Mesothelial cell of epicardium (in vitro differentiated cells): ENCODE results near the gene FAM98A. TPM values are rescaled to one million over a fixed set of nuclear protein-coding genes. Genes with fewer than 3 reads are reported as not detected.

Experiments used
- DNase-seq, 2 experiments: peaks; one replicate each; pipeline ENCODE4 v3.0.0; 2021; ENCODE audit warnings: low spot score in 2 of 2; ENCODE audit not compliant: unreplicated experiment in 2 of 2
- H3K27ac Mint-ChIP-seq: 2 replicates; pipeline ENCODE4 v1.8.0; 2021; ENCODE audit warnings: mixed read lengths
- H3K27me3 Mint-ChIP-seq: 2 replicates; pipeline ENCODE4 v1.8.0; 2021; ENCODE audit warnings: low read depth, mixed read lengths
- H3K36me3 Mint-ChIP-seq: 2 replicates; pipeline ENCODE4 v1.8.0; 2021; ENCODE audit warnings: mixed read lengths
- H3K4me1 Mint-ChIP-seq: 2 replicates; pipeline ENCODE4 v1.8.0; 2021; ENCODE audit warnings: mixed read lengths
- H3K4me3 Mint-ChIP-seq: 2 replicates; pipeline ENCODE4 v1.8.0; 2021; ENCODE audit warnings: mild to moderate bottlenecking, moderate library complexity, mixed read lengths
- H3K9me3 Mint-ChIP-seq: 2 replicates; pipeline ENCODE4 v1.8.0; 2021; ENCODE audit warnings: mixed read lengths
- CTCF ChIP-seq: fragments of 200-600 bp; sonication (generic); IDR thresholded peaks from one replicate; pipeline ENCODE4 v1.5.0; 2021; ENCODE audit warnings: antibody characterized with exemption; ENCODE audit not compliant: unreplicated experiment
- total RNA-seq: library from RNA; stranded (reverse); gene quantifications from 3 replicates; pipeline ENCODE4 v1.2.1, GENCODE V29; 2021

FAM98A gene
- total RNA-seq, 1 donor from 2014 or later, result 29.4 TPM

GRCh38 chr2:33598561-33599174, 431 bp downstream of the FAM98A start:
- H3K27ac Mint-ChIP-seq, result peak overlapping the region; percentile 97
- peak overlapping the region; percentile 90 for H3K4me3 Mint-ChIP-seq
- H3K9me3 Mint-ChIP-seq, result no peaks in the 10 kb centered on the region
- H3K27me3 Mint-ChIP-seq, result no peaks in the 10 kb centered on the region
- peak; percentile 26 to 41 for DNase-seq
- peaks cover 15% of the 10 kb centered on the region for H3K4me1 Mint-ChIP-seq
- no peak for TF ChIP-seq CTCF
- peaks cover 6% of the 10 kb centered on the region for H3K36me3 Mint-ChIP-seq

GRCh38 chr2:33597026-33597425, 2.1 kb downstream of the FAM98A start:
- H3K27me3 Mint-ChIP-seq, result no peaks in the 10 kb centered on the region
- H3K4me3 Mint-ChIP-seq, result no peak overlapping the region
- no peak overlapping the region for H3K27ac Mint-ChIP-seq
- peaks cover 12% of the 10 kb centered on the region for H3K36me3 Mint-ChIP-seq
- no peak for DNase-seq
- TF ChIP-seq CTCF, result no peak
- H3K4me1 Mint-ChIP-seq, result peaks cover 15% of the 10 kb centered on the region
- H3K9me3 Mint-ChIP-seq, result no peaks in the 10 kb centered on the region

- DNase-seq, result no peak
- no peak overlapping the region for H3K4me3 Mint-ChIP-seq
- H3K4me1 Mint-ChIP-seq, result peaks cover 15% of the 10 kb centered on the region
- no peak overlapping the region for H3K27ac Mint-ChIP-seq
- H3K36me3 Mint-ChIP-seq, result peaks cover 12% of the 10 kb centered on the region
- no peaks in the 10 kb centered on the region for H3K27me3 Mint-ChIP-seq
- no peak for TF ChIP-seq CTCF
- no peaks in the 10 kb centered on the region for H3K9me3 Mint-ChIP-seq
Measured at GRCh38 chr2:33595385-33595784, 3.7 kb downstream of the FAM98A start.

GRCh38 chr2:33589444-33589843, 9.7 kb downstream of the FAM98A start:
- TF ChIP-seq CTCF, result no peak
- Mint-ChIP-seq H3K36me3 (peaks cover 8% of the 10 kb centered on the region), H3K27ac (peak overlapping the region; percentile 54), H3K4me3 (no peak overlapping the region), H3K4me1 (peaks cover 12% of the 10 kb centered on the region), H3K9me3 (no peaks in the 10 kb centered on the region), H3K27me3 (no peaks in the 10 kb centered on the region)
- DNase-seq, result no peak

- H3K27ac Mint-ChIP-seq, result no peak overlapping the region
- H3K36me3 Mint-ChIP-seq, result peaks cover 8% of the 10 kb centered on the region
Measured at GRCh38 chr2:33588232-33588631, 10.9 kb downstream of the FAM98A start.

More at GRCh38 chr2:33588232-33588631, 10.9 kb downstream of the FAM98A start:
- no peaks in the 10 kb centered on the region for H3K9me3 Mint-ChIP-seq
- no peak overlapping the region for H3K4me3 Mint-ChIP-seq
- H3K27me3 Mint-ChIP-seq, result no peaks in the 10 kb centered on the region
- H3K4me1 Mint-ChIP-seq, result peaks cover 12% of the 10 kb centered on the region
- no peak for DNase-seq
- TF ChIP-seq CTCF, result no peak
